H9 (cell line): ENCODE data around the gene CCL25. TPM values are rescaled to one million over a fixed set of nuclear protein-coding genes. Genes with fewer than 3 reads are reported as not detected.

ENCODE experiments used
- DNase-seq: peaks from one replicate; pipeline ENCODE4 v3.0.0-alpha.2; 2017
- H2AFZ ChIP-seq: one replicate; pipeline ENCODE4 v1.6.1; 2013; ENCODE audit warnings: mild to moderate bottlenecking, low read length, control low read depth, moderate library complexity
- H2AK5ac ChIP-seq: 2 replicates; pipeline ENCODE4 v1.6.1; 2013; ENCODE audit warnings: low read length, control low read depth, mixed read lengths; ENCODE audit not compliant: insufficient read length
- H2BK120ac ChIP-seq: one replicate; pipeline ENCODE4 v1.6.1; 2013; ENCODE audit warnings: low read depth, mild to moderate bottlenecking, low read length, control low read depth, inconsistent platforms; ENCODE audit not compliant: poor library complexity, severe bottlenecking
- H2BK12ac ChIP-seq: 2 replicates; pipeline ENCODE4 v1.6.1; 2013; ENCODE audit warnings: low read length, control low read depth, mixed read lengths, low read depth; ENCODE audit not compliant: insufficient read length
- H2BK15ac ChIP-seq: 2 replicates; pipeline ENCODE4 v1.6.1; 2013; ENCODE audit warnings: low read depth, low read length, control low read depth
- H2BK20ac ChIP-seq: one replicate; pipeline ENCODE4 v1.6.1; 2013; ENCODE audit warnings: low read depth, mild to moderate bottlenecking, low read length, control low read depth, inconsistent platforms; ENCODE audit not compliant: poor library complexity, severe bottlenecking
- H2BK5ac ChIP-seq: 2 replicates; pipeline ENCODE4 v1.6.1; 2013; ENCODE audit warnings: low read length, control low read depth, mixed read lengths; ENCODE audit not compliant: insufficient read length
- H3K14ac ChIP-seq: 2 replicates; pipeline ENCODE4 v1.6.1; 2013; ENCODE audit warnings: low read length, control low read depth; ENCODE audit not compliant: insufficient read depth
- H3K18ac ChIP-seq: 2 replicates; pipeline ENCODE4 v1.6.1; 2013; ENCODE audit warnings: low read depth, mild to moderate bottlenecking, mixed read lengths, low read length, control low read depth; ENCODE audit not compliant: insufficient read length
- H3K23ac ChIP-seq: 2 replicates; pipeline ENCODE4 v1.6.1; 2013; ENCODE audit warnings: low read length, control low read depth, mixed read lengths, low read depth; ENCODE audit not compliant: insufficient read length
- H3K23me2 ChIP-seq: 2 replicates; pipeline ENCODE4 v1.6.1; 2013; ENCODE audit warnings: low read depth, mild to moderate bottlenecking, mixed read lengths, low read length, control low read depth; ENCODE audit not compliant: insufficient read length, poor library complexity, severe bottlenecking
- H3K27ac ChIP-seq: 2 replicates; pipeline ENCODE4 v1.5.1; 2013; ENCODE audit warnings: low read length, control low read depth, mixed read lengths, low read depth; ENCODE audit not compliant: insufficient read length
- H3K27me3 ChIP-seq: 2 replicates; pipeline ENCODE4 v1.6.1; 2013; ENCODE audit warnings: low read length, control low read depth, inconsistent platforms; ENCODE audit not compliant: insufficient read depth
- H3K4ac ChIP-seq: 2 replicates; pipeline ENCODE4 v1.6.1; 2013; ENCODE audit warnings: low read depth, mild to moderate bottlenecking, control low read depth, inconsistent platforms, low read length, moderate library complexity
- H3K4me1 ChIP-seq: 2 replicates; pipeline ENCODE4 v1.6.1; 2013; ENCODE audit warnings: low read length, control low read depth, inconsistent platforms; ENCODE audit not compliant: insufficient read depth
- H3K4me2 ChIP-seq: 2 replicates; pipeline ENCODE4 v1.6.1; 2013; ENCODE audit warnings: low read length, control low read depth, mixed read lengths; ENCODE audit not compliant: insufficient read length, insufficient read depth
- H3K56ac ChIP-seq: 2 replicates; pipeline ENCODE4 v1.6.1; 2013; ENCODE audit warnings: low read depth, mild to moderate bottlenecking, mixed read lengths, low read length, control low read depth; ENCODE audit not compliant: insufficient read length
- H3K79me1 ChIP-seq: 2 replicates; pipeline ENCODE4 v1.6.1; 2013; ENCODE audit warnings: low read depth, mild to moderate bottlenecking, moderate library complexity, low read length, control low read depth, inconsistent platforms; ENCODE audit not compliant: insufficient read depth, poor library complexity, severe bottlenecking
- H3K79me2 ChIP-seq: 2 replicates; pipeline ENCODE4 v1.6.1; 2013; ENCODE audit warnings: low read length, control low read depth, inconsistent platforms; ENCODE audit not compliant: insufficient read depth
- H3K9ac ChIP-seq: 2 replicates; pipeline ENCODE4 v1.6.1; 2013; ENCODE audit warnings: low read length, control low read depth, mixed read lengths; ENCODE audit not compliant: insufficient read length; ENCODE audit errors: extremely low read depth
- H3K9me3 ChIP-seq: one replicate; pipeline ENCODE4 v1.6.1; 2013; ENCODE audit warnings: low read depth, low read length, inconsistent platforms; ENCODE audit not compliant: control insufficient read depth
- H3T11ph ChIP-seq: one replicate; pipeline ENCODE4 v1.6.1; 2013; ENCODE audit warnings: mild to moderate bottlenecking, low read length, control low read depth, inconsistent platforms
- H4K20me1 ChIP-seq: one replicate; pipeline ENCODE4 v1.6.1; 2013; ENCODE audit not compliant: control insufficient read depth, insufficient read length, insufficient read depth
- H4K5ac ChIP-seq: 2 replicates; pipeline ENCODE4 v1.6.1; 2013; ENCODE audit warnings: low read depth, mild to moderate bottlenecking, mixed read lengths, low read length, control low read depth; ENCODE audit not compliant: insufficient read length
- H4K8ac ChIP-seq: replicated peaks from 2 replicates; pipeline ENCODE4 v1.6.1; 2013; ENCODE audit warnings: low read length, control low read depth, mixed read lengths, low read depth; ENCODE audit not compliant: insufficient read length
- H4K91ac ChIP-seq: 2 replicates; pipeline ENCODE4 v1.6.1; 2013; ENCODE audit warnings: low read depth, mild to moderate bottlenecking, moderate library complexity, mixed read lengths, low read length, control low read depth; ENCODE audit not compliant: insufficient read length
- H3K27ac Mint-ChIP-seq, 3 experiments: 2 replicates in 2 of 3; 3 replicates in 1 of 3; pipeline ENCODE4 v1.8.0; 2020 to 2021; ENCODE audit warnings: mixed read lengths in 3 of 3, mild to moderate bottlenecking in 1 of 3, moderate library complexity in 1 of 3
- H3K27me3 Mint-ChIP-seq: 2 replicates; pipeline ENCODE4 v1.8.0; 2021; ENCODE audit warnings: low read depth, mild to moderate bottlenecking, moderate library complexity, mixed read lengths
- H3K36me3 Mint-ChIP-seq, 3 experiments: 2 replicates in 2 of 3; 3 replicates in 1 of 3; pipeline ENCODE4 v1.8.0; 2020 to 2021; ENCODE audit warnings: low read depth in 3 of 3, mixed read lengths in 3 of 3; ENCODE audit not compliant: insufficient read depth in 1 of 3
- H3K4me1 Mint-ChIP-seq, 2 experiments: 2 replicates each; pipeline ENCODE4 v1.8.0; 2020; ENCODE audit warnings: mixed read lengths in 2 of 2
- H3K4me3 Mint-ChIP-seq, 2 experiments: 2 replicates in 1 of 2; 3 replicates in 1 of 2; pipeline ENCODE4 v1.8.0; 2020 to 2021; ENCODE audit warnings: mild to moderate bottlenecking in 2 of 2, mixed read lengths in 2 of 2, moderate library complexity in 1 of 2
- H3K9me3 Mint-ChIP-seq, 2 experiments: 2 replicates in 1 of 2; 3 replicates in 1 of 2; pipeline ENCODE4 v1.8.0; 2020; ENCODE audit warnings: mild to moderate bottlenecking in 2 of 2, mixed read lengths in 2 of 2, moderate library complexity in 1 of 2
- CTCF ChIP-seq: fragments of 200-600 bp; sonication (generic); conservative IDR thresholded peaks from 3 replicates; pipeline ENCODE4 v1.8.0; 2021; ENCODE audit warnings: antibody characterized with exemption, mild to moderate bottlenecking
- WGBS: extraction: QIAGEN DNeasy Blood & Tissue Kit; methylation state at CpG from one replicate; pipeline ENCODE4 v1.1.7; 2013; ENCODE audit warnings: missing lambda C conversion rate, low lambda C conversion rate, mixed read lengths; ENCODE audit not compliant: insufficient read length; ENCODE audit errors: extremely low coverage; 5-methylcytosine and 5-hydroxymethylcytosine counted together
- total RNA-seq: library from RNA; stranded (reverse); gene quantifications from 2 replicates; pipeline ENCODE4 v1.2.1, GENCODE V29; 2021

The CCL25 gene
- total RNA-seq, 1 experiment from 2014 or later = not detected

- Histone ChIP-seq H3K56ac (no peak overlapping the region), H3T11ph (no peak overlapping the region)
- WGBS = no CpG with 5 or more reads among the region's 7 CpGs
Measured at GRCh38 chr19:8041531-8041931, 11.0 kb upstream of the CCL25 start.

More at GRCh38 chr19:8041531-8041931, 11.0 kb upstream of the CCL25 start:
- H2BK20ac ChIP-seq = no peak overlapping the region
- H2BK12ac ChIP-seq = no peak overlapping the region
- H3K23me2 ChIP-seq = no peaks in the 10 kb centered on the region
- no peak overlapping the region for H4K5ac ChIP-seq
- H3K9me3 ChIP-seq = no peaks in the 10 kb centered on the region
- Mint-ChIP-seq H3K27ac (no peak overlapping the region), H3K27me3 (peaks cover 22% of the 10 kb centered on the region), H3K9me3 (no peaks in the 10 kb centered on the region), H3K4me1 (peaks cover 2 to 9% of the 10 kb centered on the region in 2 experiments), H3K4me3 (no peak overlapping the region), H3K36me3 (no peaks in the 10 kb centered on the region; a peak in 1 of 7 replicates)
- no peak overlapping the region for H3K4me2 ChIP-seq
- no peaks in the 10 kb centered on the region for H3K79me2 ChIP-seq
- no peak overlapping the region for H3K18ac ChIP-seq
- no peak overlapping the region for H3K9ac ChIP-seq
- DNase-seq = no peak
- no peak overlapping the region for H3K14ac ChIP-seq
- H2BK15ac ChIP-seq = no peak overlapping the region
- H4K8ac ChIP-seq = no peak overlapping the region
- H3K4me1 ChIP-seq = no peaks in the 10 kb centered on the region
- H2BK5ac ChIP-seq = no peak overlapping the region
- H2AK5ac ChIP-seq = no peak overlapping the region
- no peak overlapping the region for H3K27ac ChIP-seq
- H4K20me1 ChIP-seq = no peaks in the 10 kb centered on the region
- TF ChIP-seq CTCF = no peak
- H2BK120ac ChIP-seq = no peak overlapping the region
- H4K91ac ChIP-seq = no peak overlapping the region
- H3K23ac ChIP-seq = no peak overlapping the region
- H3K4ac ChIP-seq = no peak overlapping the region
- H2AFZ ChIP-seq = no peak overlapping the region
- H3K79me1 ChIP-seq = no peaks in the 10 kb centered on the region
- H3K27me3 ChIP-seq = no peaks in the 10 kb centered on the region
